ENCODE data around the gene CEP131.

CEP131 gene

GRCh38 chr17:81232616-81233241, 10.0 kb upstream of the CEP131 start:
- no peak for TF ChIP-seq POLR2AphosphoS5 (IDR thresholded peaks at IDR 0.05; ENCODE audit: low read depth, low read length)
- no peak for TF ChIP-seq REST (IDR thresholded peaks at IDR 0.05; ENCODE audit: insufficient read depth in 1 of 2, low read depth in 2 of 2, low read length in 2 of 2)
- no peak for TF ChIP-seq FOXP2 (optimal IDR thresholded peaks at IDR 0.05; ENCODE audit: borderline replicate concordance, extremely low read depth, extremely low read length, insufficient read depth)
- TF ChIP-seq TAF1 (IDR thresholded peaks at IDR 0.05; ENCODE audit: borderline replicate concordance, insufficient read depth, low read length) = no peak
- TF ChIP-seq SIN3A (IDR thresholded peaks at IDR 0.05; ENCODE audit: borderline replicate concordance, insufficient read depth, low read length) = no peak

- TF ChIP-seq FOXP2 (optimal IDR thresholded peaks at IDR 0.05; ENCODE audit: borderline replicate concordance, extremely low read depth, extremely low read length, insufficient read depth) (no peak), TAF1 (IDR thresholded peaks at IDR 0.05; ENCODE audit: borderline replicate concordance, insufficient read depth, low read length) (no peak), SIN3A (IDR thresholded peaks at IDR 0.05; ENCODE audit: borderline replicate concordance, insufficient read depth, low read length) (no peak), REST (IDR thresholded peaks at IDR 0.05; ENCODE audit: insufficient read depth in 1 of 2, low read depth in 2 of 2, low read length in 2 of 2) (no peak), POLR2AphosphoS5 (IDR thresholded peaks at IDR 0.05; ENCODE audit: low read depth, low read length) (no peak)
Measured at GRCh38 chr17:81231766-81232581, 9.2 kb upstream of the CEP131 start.

- TF ChIP-seq SIN3A (IDR thresholded peaks at IDR 0.05; ENCODE audit: borderline replicate concordance, insufficient read depth, low read length) = no peak
- no peak for TF ChIP-seq POLR2AphosphoS5 (IDR thresholded peaks at IDR 0.05; ENCODE audit: low read depth, low read length)
- TF ChIP-seq TAF1 (IDR thresholded peaks at IDR 0.05; ENCODE audit: borderline replicate concordance, insufficient read depth, low read length) = no peak
- TF ChIP-seq REST (IDR thresholded peaks at IDR 0.05; ENCODE audit: insufficient read depth in 1 of 2, low read depth in 2 of 2, low read length in 2 of 2) = no peak
- TF ChIP-seq FOXP2 (optimal IDR thresholded peaks at IDR 0.05; ENCODE audit: borderline replicate concordance, extremely low read depth, extremely low read length, insufficient read depth) = no peak
Measured at GRCh38 chr17:81231121-81231645, 8.4 kb upstream of the CEP131 start.

- no peak for TF ChIP-seq POLR2AphosphoS5 (IDR thresholded peaks at IDR 0.05; ENCODE audit: low read depth, low read length)
- no peak for TF ChIP-seq SIN3A (IDR thresholded peaks at IDR 0.05; ENCODE audit: borderline replicate concordance, insufficient read depth, low read length)
- TF ChIP-seq TAF1 (IDR thresholded peaks at IDR 0.05; ENCODE audit: borderline replicate concordance, insufficient read depth, low read length) = no peak
- no peak for TF ChIP-seq FOXP2 (optimal IDR thresholded peaks at IDR 0.05; ENCODE audit: borderline replicate concordance, extremely low read depth, extremely low read length, insufficient read depth)
- no peak for TF ChIP-seq REST (IDR thresholded peaks at IDR 0.05; ENCODE audit: insufficient read depth in 1 of 2, low read depth in 2 of 2, low read length in 2 of 2)
Measured at GRCh38 chr17:81230043-81230820, 7.5 kb upstream of the CEP131 start.

Data from PFSK-1 (cell line).